Stimulated activated CD8-positive, alpha-beta memory T cell treated with anti-CD3 and anti-CD28 coated beads, Interleukin-2, amount 100 ng/mL, for 48 hours (primary cell): ENCODE data around the gene NUP214.
"Not testable (repeated sequence)": the region's sequence is repeated elsewhere in the genome, so short reads cannot be mapped to it uniquely, and the experiment has no call there.

ENCODE experiments used
- DNase-seq, 2 donors: peaks; one replicate each; pipeline ENCODE4 v3.0.0-alpha.2; 2020; ENCODE audit warnings: low read depth in 2 of 2

NUP214 gene

GRCh38 chr9:131160416-131161112 lies 35.2 kb downstream of the NUP214 start:
- DNase-seq: no peak

GRCh38 chr9:131161585-131161984 lies 36.2 kb downstream of the NUP214 start:
- no peak for DNase-seq

GRCh38 chr9:131162886-131163285 lies 37.5 kb downstream of the NUP214 start:
- no peak for DNase-seq

DNA sequence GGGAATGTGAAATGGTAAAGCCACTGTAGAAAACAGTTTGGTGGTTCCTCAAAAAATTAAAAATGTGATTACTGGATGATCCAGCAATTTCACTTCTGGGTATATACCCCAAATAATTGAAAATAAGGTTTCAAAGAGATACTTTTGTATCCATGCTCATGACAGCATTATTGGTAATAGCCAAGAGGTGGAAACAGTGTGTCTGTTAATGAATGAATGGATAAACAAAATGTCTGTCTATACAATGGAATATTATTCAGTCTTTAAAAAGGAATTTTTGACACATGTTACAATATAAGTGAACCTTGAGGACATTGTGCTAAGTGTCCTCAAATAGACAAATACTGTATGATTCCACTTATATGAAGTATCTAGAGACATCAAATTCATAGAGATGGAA lies 40.1 kb downstream of the NUP214 start:
- DNase-seq: no peak

GRCh38 chr9:131167146-131167692 lies 41.8 kb downstream of the NUP214 start:
- DNase-seq: no peak

- DNase-seq: no peak
Observed at GRCh38 chr9:131167936-131168335, 42.5 kb downstream of the NUP214 start.

DNA sequence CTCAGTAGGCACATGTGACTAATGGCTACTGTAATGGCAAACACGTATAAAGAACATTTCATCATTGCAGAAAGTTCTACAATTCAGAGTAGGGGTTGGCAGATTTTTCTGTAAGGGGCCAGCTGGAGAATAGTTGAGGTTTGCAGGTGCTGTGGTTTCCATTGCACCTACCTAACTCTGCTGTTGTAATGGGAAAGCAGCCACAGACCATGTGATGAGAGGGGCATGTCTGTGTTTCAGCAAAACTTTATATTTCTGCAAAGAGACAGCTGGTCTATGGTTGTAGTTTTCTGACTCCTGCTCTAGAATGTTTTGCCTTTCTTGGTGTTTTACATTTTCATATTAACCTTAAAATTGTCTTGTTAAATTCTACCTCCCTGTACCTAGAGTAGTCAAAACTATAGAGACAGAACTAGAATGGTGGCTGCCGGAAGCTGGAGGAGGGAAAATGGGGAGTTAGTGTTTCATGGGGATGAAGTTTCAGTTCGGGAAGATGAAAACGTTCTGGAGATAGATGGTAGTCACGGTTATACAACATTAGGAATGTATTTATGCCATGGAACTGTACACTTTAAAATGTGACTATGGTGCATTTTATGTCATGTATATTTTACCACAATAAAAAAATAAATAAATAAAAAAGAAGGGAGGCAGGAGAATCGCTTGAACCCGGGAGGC lies 44.3 kb downstream of the NUP214 start:
- no peak for DNase-seq

DNA sequence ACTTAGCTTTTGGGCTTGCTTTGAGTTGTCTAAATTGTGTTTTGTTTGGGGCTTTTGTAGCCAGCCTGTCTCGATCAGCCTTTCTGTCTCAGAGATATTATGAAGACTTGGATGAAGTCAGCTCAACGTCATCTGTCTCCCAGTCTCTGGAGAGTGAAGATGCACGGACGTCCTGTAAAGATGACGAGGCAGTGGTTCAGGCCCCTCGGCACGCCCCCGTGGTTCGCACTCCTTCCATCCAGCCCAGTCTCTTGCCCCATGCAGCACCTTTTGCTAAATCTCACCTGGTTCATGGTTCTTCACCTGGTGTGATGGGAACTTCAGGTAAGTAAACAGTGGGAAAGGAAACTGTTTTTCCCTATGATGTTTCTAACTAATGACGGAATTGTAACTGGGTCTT lies 48.6 kb downstream of the NUP214 start:
- DNase-seq: no peak

DNA sequence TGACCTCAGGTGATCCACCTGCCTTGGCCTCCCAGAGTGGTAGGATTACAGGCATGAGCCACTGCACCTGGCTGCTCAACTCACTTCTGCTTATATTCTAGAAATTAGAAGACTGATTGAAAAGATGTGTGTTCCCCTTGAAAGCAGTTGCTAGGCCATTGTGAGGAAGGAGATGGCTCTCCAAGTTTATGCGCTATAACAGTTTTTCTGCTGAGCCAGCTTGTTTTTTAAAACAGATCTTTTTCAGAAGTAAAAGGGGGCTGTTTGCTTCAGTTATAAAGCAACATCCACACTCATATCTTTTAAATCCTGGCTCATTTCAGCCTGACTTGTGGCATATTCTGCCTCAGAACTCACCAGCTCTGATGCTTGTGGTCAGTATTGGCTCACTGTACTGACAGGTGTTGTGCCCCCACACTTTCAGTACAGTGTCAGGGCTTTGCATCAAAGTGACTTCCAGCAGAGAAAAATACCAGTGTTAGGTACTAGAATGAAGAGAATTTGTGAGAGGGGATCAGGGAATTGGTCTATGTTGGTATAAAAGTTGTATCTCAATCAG lies 49.4 kb downstream of the NUP214 start:
- no peak for DNase-seq

- DNase-seq: no peak
Observed at GRCh38 chr9:131177898-131178297, 52.5 kb downstream of the NUP214 start.

DNA sequence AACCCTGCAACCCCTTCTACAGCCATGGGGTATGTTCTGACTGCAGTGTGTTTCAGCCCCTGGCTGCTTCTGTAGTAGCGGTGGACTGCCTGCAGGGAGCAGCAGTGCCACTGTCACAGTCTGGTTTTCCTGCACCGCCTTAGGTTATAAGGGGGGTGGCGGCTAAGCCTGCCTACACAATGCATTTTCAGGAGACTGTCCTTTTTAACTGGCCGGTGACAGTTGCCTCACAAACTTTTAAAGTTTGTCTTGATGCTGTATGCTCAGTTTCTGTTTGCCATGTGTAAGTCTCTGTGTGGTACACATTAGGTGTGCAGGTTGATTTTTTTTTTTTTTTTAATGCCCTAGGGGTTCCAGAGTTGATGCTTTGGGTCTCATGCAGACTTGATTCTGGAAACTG lies 53.0 kb downstream of the NUP214 start:
- DNase-seq: peak; percentile 54 to 56

DNA sequence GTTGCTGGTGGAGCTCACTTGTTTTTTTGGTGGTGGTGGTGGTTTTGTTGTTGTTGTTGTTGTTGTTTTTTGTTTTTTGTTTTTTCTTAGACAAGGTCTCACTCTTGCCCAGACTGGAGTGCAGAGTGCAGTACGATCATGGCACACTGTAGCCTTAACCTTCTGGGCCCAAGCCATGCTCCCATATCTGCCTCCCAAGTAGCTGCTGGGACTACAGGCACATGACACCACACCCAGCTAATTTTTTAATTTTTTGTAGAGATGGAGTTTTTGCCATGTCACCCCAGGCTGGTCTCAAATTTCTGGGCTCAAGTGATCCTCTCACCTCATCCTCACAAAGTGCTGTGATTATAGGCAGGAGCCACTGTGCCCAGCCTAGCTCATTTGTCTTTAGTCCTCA lies 53.5 kb downstream of the NUP214 start:
- no peak for DNase-seq

- no peak for DNase-seq
Observed at GRCh38 chr9:131179561-131180219, 54.3 kb downstream of the NUP214 start.

DNA sequence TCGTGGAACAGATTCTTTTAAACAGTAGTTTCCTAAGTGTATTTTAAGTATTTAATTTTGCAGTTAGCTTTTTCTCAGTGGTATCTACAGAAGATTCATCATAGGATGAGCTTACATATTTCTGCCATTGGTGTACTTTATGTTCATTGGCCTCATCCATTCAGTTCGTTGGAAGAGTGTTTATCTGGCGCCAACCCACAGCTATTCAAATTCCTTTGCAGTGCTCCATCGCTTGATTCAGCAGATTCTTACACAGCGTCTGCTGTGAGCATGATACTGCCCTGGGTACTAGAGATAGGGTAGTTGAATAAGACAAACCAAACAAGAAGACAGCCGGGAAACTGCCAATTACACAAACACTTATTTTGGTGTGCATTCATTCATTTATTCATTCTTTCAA lies 55.1 kb downstream of the NUP214 start:
- DNase-seq: no peak

DNA sequence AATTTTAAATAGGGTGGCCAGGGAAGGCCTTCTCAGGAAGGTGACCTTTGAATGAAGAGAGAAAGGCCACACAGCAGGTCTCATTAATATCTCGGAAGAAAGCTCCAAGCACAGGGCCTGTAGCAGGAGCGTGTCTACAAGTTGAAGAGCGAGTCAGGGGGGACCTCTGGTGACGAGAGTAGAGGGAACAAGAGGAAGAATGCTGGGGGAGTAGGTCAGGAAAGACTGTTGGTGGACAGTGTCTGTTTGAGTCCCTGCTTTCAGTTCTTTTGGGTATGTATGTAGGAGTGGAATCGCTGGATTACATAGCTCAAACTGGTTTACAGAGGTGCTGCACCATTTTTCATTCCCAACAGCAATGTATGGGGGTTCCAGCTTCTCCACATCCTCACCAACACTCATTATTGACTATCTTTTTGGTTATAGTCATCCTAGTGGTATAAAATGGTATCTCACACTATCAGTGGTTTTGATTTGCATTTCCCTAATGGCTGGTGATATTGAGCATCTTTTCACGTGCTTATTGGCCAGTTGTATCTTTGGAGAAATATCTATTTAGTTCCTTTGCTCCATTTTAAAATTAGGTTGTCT lies 55.8 kb downstream of the NUP214 start:
- no peak for DNase-seq

GRCh38 chr9:131185924-131186323 lies 60.5 kb downstream of the NUP214 start:
- no peak for DNase-seq

GRCh38 chr9:131186622-131187021 lies 61.2 kb downstream of the NUP214 start:
- no peak for DNase-seq

GRCh38 chr9:131187957-131188356 lies 62.6 kb downstream of the NUP214 start:
- DNase-seq: no peak

DNA sequence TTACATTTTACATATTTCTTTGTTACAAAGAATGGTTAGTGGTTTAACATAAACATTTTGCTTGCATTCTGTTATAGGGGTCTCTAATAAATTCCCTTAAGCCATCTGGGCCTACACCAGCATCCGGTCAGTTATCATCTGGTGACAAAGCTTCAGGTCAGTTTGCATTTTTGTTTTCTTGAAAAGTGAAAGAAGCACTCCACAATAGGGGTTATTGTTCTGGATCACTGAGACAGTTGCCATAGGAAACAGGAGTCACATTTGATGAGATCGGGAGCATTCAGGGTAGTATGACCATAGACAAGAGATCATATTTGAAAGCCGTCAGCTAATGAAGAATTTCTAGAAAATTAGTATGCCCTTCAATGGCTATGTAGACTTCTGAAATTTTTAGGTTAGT lies 63.6 kb downstream of the NUP214 start:
- DNase-seq: no peak

DNA sequence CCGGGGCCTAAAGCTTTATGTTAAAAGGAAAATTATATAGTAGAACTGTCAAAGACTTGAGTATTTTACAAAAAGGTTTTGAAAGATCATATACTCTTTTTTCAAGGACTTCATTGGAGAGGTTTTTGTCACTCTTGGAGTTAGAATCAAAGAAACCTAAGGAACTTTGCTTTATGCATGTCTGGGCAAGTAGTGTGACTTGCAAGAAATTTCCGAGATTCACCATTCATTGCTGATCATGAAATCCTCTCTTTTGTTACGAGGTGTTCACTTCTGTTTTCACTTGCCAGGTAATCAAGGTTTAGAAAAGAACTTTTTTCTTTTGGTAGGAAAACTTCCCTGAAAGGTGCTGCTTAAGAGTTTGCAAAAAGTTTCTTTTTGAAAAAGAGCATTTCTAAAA lies 64.8 kb downstream of the NUP214 start:
- no peak for DNase-seq

GRCh38 chr9:131191032-131191431 lies 65.6 kb downstream of the NUP214 start:
- DNase-seq: not testable (repeated sequence)

DNA sequence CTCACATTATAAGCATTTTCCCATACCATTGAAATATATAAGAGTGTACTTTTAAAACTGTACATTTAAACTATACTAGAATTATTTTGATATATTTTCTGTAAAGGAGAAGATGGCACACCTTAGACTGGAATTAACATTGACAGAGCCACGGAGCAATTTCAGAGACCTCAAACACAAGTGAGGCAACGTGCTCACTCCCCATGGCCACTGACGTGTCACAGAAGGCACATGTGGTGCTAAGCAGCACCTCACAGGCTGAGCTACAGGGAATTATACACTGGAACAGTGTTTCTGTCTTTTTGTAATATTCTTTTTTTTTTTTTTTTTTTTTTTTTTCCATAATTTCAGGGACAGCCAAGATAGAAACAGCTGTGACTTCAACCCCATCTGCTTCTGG lies 66.5 kb downstream of the NUP214 start:
- no peak for DNase-seq
